Stimulated activated CD4-positive, alpha-beta T cell treated with anti-CD3 and anti-CD28 coated beads, Interleukin-2, amount 100 ng/mL, for 4 hours (primary cell): ENCODE measurements around the gene CARD19.

ENCODE experiments used
- DNase-seq: peaks from one replicate; pipeline ENCODE4 v3.0.0-alpha.2; 2020; ENCODE audit warnings: low read depth

Gene CARD19

GRCh38 chr9:93120846-93121315 is 24.9 kb downstream of the CARD19 start:
- no peak for DNase-seq

- no peak for DNase-seq
These were observed 25.6 kb downstream of the CARD19 start for GRCh38 chr9:93121316-93122241.

DNA sequence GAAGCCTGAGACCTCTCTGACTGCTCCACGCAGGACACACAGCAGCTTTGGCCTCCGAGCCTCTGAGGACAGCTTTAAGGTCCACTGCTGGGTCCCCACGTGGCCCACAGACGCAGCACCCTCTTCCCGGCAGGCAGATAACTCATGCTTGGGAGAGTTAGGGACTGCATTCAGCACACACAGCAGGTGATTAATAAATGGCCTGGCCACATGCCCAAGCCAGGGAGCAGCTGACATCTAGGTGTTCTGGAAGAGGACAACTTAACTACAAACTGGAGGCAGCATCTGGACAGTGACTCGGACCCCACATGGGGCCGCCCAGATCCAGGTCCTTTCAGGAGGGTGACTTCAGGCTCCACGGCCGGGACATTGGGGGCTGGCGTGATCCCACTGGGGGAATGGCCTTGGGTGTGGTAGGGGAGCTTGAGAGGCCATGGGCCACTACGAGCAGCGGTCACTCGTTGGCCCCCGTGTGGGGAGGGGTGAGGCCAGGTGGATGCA is 26.8 kb downstream of the CARD19 start:
- DNase-seq = no peak

GRCh38 chr9:93123561-93124283 is 27.7 kb downstream of the CARD19 start:
- no peak for DNase-seq

DNA sequence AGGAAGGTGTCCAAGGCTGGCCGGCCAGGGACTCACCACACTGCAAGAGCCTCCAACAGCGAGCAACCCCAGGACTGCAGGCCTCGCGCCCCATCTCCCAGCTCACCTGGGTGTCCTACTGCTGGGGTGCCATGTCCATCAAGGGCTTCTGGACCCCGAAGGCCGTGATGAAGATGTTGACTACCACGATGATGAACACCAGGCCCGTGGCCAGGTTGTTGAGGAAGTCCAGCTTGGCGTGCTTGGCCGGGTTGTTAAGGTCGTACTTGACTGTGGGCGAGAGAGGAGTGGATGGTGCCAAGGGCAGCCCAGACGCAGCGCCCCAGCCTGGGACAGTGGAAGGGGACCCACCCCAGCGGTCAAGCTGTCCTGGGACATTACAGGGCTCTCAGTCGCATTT is 28.8 kb downstream of the CARD19 start:
- no peak for DNase-seq

- DNase-seq = no peak
These were observed 29.4 kb downstream of the CARD19 start for GRCh38 chr9:93125331-93125894.

- no peak for DNase-seq
These were observed 30.2 kb downstream of the CARD19 start for GRCh38 chr9:93126151-93126781.

- DNase-seq = no peak
These were observed 30.9 kb downstream of the CARD19 start for GRCh38 chr9:93126825-93127368.

DNA sequence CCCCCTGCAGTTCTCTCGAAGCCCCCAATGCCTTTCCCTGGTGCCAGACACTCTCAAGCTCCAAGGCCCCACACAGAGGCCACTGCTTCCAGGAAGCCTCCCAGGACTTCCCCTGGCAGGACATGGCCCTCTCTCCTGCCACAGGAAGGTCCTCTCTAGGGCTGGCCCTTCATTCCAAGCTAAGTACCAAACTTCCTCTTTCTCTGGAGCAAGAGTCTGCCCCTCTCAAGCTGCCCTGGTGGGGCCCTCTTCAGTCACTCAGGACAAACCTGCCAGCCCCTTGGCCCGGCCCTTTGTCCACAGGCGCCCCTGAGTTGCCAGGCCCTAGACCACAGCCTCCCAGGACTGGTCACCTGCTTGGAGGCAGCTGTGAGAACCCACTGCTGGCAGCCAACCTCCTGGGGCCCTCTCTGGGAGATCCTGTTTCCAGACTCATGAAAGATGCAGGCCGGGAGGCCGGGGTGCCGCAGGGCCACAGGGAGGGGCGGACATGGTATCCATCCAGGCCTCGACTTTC is 31.4 kb downstream of the CARD19 start:
- DNase-seq = no peak

GRCh38 chr9:93128011-93128714 is 32.1 kb downstream of the CARD19 start:
- DNase-seq = no peak

DNA sequence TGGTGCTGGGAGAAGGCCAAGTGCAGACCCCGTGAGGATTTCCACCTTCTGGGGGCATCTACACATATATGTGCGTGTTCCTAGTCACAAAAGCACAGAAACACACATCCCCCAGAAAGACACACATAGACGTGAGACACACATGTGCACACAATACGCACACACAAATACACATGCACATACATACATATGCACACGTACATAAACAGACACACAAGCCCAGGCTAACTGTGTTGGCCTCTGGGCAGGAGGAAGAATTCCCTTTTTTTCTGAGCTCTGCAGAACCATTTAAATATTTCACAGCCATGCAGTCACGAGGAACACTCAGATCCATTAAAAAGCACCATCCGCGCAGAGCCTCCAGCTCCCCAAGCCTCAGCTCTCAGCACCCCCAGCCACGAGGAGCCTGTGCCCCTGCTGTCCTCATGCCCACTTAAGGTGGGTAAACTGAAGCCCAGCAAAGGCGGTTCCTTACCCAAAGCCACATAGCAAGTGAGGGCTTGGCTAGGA is 32.8 kb downstream of the CARD19 start:
- DNase-seq = no peak

DNA sequence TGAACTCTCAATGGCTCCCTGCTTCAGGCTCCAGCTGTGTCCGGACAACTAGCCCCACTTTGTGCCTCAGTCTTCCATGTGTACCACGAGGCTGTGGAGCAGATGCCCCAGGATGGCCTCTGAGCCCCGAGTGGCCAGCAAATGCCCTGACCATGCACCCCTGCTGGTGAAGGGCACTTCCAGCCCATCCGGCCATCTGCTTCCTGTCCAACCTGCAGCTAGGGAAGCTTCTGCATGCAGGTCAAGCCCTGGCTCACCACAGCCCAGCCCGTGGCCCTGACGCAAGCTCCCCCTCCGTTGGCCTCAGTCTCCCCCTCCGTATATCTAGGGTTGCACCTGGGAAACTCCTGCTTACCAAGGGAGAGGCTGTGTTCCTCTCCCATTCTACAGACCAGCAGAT is 33.3 kb downstream of the CARD19 start:
- no peak for DNase-seq

- DNase-seq = no peak
These were observed 33.9 kb downstream of the CARD19 start for GRCh38 chr9:93129691-93130500.

DNA sequence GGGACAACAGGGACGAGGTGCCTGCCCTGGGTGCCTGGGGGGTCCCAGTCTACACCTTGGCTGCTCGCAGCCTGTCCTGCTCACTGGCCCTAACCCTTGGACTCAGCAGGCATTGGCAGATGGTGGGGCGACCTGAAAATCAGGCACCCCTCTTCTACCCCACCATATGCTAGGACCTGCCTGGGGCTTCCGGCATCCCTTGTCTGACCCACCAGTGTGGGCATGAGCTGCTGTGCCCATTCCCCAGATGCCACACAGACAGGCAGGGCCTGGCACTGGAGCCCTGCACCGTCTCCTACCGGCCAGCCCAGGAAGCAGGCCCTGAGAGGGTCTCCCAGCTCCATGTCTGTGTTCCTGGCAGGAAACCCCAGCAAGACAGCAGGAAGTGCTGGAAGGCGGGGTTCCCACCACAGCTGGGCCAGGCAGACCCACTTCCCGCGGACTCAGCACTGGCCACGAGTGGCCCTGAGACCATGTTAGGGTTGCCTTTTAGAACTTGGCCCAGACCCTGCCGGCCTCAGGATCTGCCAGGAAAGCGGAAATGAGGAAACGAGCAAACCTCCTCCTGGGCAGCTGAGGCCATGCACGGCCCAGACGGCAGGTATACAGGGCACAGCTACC is 35.0 kb downstream of the CARD19 start:
- DNase-seq = no peak

DNA sequence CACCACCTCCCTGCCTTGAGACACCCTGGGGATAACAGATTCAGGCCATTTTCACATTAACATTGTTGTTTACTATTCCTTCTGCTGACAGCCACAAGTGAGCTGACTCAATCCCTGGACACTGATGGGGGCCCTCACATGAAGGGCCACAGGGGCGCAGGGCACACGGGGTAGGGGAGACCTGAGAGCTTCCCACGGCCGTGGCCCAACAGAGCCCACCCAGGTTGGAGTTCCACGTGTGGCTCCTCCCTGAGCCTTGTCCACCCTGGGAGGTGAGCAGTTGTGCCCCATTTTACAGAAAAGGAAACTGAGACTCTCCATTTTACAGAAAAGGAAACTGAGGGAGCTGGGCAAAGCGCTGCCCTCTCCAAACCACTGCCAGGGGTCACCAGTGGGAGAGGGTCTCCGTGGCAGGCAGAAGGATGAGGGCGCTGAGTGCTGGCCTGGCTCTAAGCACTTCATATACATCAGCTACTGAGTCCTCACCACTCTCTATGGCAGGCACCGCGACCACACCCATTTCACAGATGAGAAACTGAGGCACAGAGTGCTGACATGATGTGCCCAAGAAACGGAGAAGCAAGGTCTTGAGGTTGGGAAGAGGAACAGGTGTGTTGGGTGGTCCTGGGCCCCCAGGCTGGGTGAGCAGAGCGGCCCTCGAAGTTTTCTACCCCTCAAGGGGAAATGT is 35.7 kb downstream of the CARD19 start:
- DNase-seq = no peak

DNA sequence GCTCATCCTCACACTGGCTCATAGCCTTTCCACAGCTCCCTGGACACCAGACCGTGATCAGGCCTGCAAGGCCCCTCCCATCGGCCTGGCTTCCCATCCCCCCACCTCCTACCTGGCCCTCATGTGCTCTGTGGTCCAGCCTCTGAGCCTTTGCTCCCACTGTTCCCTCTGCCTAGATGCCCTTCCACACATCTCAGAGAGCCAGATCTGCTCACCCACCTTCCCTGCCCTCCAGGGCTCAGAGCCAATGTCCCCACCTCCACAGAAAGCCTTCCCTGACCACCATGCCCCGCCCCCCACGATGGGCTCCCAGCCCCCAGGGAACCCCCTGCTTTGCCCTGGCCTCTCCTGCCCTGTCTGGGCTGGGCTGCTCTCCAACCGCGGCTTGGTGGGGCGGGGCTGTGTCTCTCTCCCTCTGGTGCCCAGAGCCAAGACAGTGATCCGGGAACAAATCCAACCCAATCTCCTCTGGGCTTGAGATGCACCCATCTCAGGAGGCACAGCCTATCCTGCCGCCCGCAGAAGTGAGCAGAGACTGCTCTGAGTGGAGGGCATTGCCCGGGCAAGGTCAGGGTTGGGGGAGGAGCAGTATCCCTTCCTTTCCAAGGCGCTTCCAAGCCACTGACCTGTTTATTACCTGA is 36.4 kb downstream of the CARD19 start:
- DNase-seq = no peak

- DNase-seq = no peak
These were observed 37.1 kb downstream of the CARD19 start for GRCh38 chr9:93132946-93133680.

DNA sequence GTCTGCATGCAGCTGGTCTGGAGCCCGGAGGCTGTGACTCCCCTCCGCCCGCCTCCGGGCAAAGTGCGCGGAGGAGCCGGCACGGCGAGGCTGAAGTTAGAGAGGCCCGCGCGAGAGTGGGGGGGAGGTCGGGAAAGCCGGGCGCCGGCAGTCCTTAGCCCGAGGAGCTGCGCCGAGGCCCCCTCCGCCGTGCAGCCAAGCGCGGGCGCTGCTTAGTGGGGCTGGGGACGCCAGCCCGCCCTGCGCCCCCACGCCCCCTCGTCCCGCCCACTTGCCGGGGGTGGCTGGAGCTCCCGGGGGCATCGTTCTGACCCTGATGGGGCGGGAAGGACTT is 37.6 kb downstream of the CARD19 start:
- peak; percentile 19 for DNase-seq
